IPS DF 6.9 (cell line): ENCODE results near the gene PRELID3B.

Source experiments
- DNase-seq: peaks from one replicate; pipeline ENCODE4 v3.0.0-alpha.2; 2013; ENCODE audit warnings: low read depth, low spot score
- H3K27ac ChIP-seq: one replicate; pipeline ENCODE4 v1.5.1; 2013; ENCODE audit warnings: low read length, control low read depth
- H3K27me3 ChIP-seq: 2 replicates; pipeline ENCODE4 v1.6.1; 2013; ENCODE audit warnings: mild to moderate bottlenecking, low read length; ENCODE audit not compliant: control insufficient read depth, insufficient read depth
- H3K36me3 ChIP-seq: 2 replicates; pipeline ENCODE4 v1.6.1; 2013; ENCODE audit warnings: low read length; ENCODE audit not compliant: control insufficient read depth, insufficient read depth
- H3K4me1 ChIP-seq: 2 replicates; pipeline ENCODE4 v1.6.1; 2013; ENCODE audit warnings: low read length; ENCODE audit not compliant: control insufficient read depth, insufficient read depth
- H3K4me3 ChIP-seq: 2 replicates; pipeline ENCODE4 v1.5.1; 2013; ENCODE audit warnings: mild to moderate bottlenecking, low read length
- H3K9me3 ChIP-seq: 2 replicates; pipeline ENCODE4 v1.6.1; 2013; ENCODE audit warnings: low read length, inconsistent platforms; ENCODE audit not compliant: control insufficient read depth, insufficient read depth
- WGBS: extraction: QIAGEN DNeasy Blood & Tissue Kit; methylation state at CpG from one replicate; pipeline ENCODE4 v1.1.7; 2013; ENCODE audit warnings: mixed read lengths, missing lambda C conversion rate; ENCODE audit not compliant: insufficient read length, insufficient coverage; 5-methylcytosine and 5-hydroxymethylcytosine counted together

PRELID3B gene

DNA sequence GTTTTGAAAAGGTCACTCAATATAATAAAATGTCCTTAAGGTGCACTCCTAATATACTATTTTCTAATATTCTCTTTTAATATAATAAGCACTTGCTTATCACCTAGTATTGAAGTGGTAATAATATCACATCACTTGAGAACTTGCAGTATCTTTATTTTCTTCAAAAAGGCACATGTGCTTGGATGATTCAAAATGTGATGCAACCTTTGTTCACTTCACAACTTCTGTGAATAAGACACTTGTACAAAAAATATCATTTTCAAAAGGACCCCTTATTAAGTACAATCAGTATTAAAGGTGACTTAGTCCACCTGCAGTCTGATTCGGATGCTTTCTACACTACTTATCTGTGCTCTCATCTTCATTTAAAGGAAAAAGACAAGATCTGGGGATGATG, 3.4 kb downstream of the PRELID3B start:
- peaks cover 1% of the 10 kb centered on the region; the same call in 1 of the 2 replicates for H3K4me1 ChIP-seq
- H3K4me3 ChIP-seq = no peak overlapping the region

DNA sequence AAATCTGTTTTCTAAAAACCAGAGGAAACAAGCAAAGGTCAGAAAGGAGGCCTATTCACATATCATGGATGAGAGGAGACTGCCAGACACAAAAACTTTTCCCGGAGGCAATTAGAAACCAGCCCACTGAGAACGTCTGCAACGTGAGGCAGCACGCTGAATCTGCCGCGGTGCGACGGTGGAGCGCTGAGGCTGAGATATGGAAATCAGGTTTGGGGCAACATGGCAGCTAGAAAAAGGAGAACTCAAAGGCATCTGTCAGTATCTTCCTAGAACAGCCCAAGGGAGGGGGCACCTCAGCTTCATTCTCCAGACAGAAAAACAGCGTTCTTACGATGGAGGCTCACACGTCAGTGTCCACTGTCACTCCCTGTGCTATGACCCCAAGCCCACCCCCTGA, 5.2 kb downstream of the PRELID3B start:
- H3K36me3 ChIP-seq = peaks cover 9% of the 10 kb centered on the region; the same call in 1 of the 2 replicates
- H3K4me1 ChIP-seq = no peaks in the 10 kb centered on the region
- DNase-seq = no peak
- no peaks in the 10 kb centered on the region for H3K27me3 ChIP-seq
- WGBS = no CpG with 5 or more reads among the region's 12 CpGs
- no peak overlapping the region for H3K4me3 ChIP-seq
- no peaks in the 10 kb centered on the region for H3K9me3 ChIP-seq
- no peak overlapping the region for H3K27ac ChIP-seq

More for the DNA sequence above, 3.4 kb downstream of the PRELID3B start:
- Histone ChIP-seq H3K9me3 (no peaks in the 10 kb centered on the region), H3K36me3 (peaks cover 9% of the 10 kb centered on the region; the same call in 1 of the 2 replicates), H3K27ac (no peak overlapping the region), H3K27me3 (no peaks in the 10 kb centered on the region)
- WGBS = no CpG with 5 or more reads among the region's 1 CpG
- DNase-seq = no peak

DNA sequence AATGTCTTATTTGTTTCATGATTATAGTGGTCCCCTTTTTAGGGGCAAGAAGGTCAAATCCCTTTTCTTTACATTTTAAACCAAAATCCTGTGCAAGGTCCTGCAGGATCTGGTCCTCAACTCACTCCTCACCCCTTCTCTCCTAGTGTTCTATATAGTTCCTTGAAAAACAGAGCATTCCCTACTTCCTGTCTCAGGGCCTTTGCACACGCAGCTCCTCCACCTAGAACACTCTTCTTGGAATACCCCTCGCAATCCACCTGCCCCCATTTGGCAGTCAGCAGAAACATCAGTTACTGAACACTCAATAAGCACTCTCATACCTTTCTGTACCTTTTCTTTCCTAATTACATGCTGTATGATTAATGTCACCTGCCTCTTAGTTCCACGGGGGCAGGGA, 7.2 kb downstream of the PRELID3B start:
- H3K4me3 ChIP-seq = no peak overlapping the region
- H3K4me1 ChIP-seq = no peaks in the 10 kb centered on the region
- no peak overlapping the region for H3K27ac ChIP-seq
- peaks cover 9% of the 10 kb centered on the region for H3K36me3 ChIP-seq
- DNase-seq = no peak
- no peaks in the 10 kb centered on the region for H3K9me3 ChIP-seq
- no CpG with 5 or more reads among the region's 3 CpGs for WGBS
- no peaks in the 10 kb centered on the region for H3K27me3 ChIP-seq

DNA sequence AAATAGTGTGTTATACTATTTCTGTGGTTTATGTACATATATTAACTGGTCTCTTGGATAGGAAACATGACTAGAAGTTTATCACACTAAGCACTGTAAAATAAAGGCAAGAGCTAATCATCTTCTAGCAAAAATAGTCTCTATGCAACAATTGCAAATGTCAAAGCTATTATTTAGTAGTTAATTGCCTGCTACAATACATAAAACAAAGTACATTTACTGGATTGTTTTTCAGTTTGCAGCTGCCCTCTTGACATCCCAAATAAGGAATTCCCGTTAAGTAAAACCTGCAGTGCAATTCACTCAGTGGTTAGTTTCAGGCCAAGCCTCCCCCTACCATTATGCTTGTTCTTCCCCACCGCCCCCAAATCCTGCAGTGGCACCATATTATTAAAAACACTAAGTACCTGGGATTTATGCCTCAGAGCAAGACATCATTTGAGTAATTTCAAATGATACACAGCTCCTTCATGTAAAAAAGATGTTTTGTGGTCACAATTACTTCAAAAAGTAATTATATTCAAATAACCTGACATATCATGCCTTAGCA, 8.9 kb downstream of the PRELID3B start:
- no peaks in the 10 kb centered on the region for H3K27me3 ChIP-seq
- H3K9me3 ChIP-seq = no peaks in the 10 kb centered on the region
- no CpG with 5 or more reads among the region's 2 CpGs for WGBS
- no peak for DNase-seq
- peaks cover 13% of the 10 kb centered on the region for H3K36me3 ChIP-seq
- no peaks in the 10 kb centered on the region for H3K4me1 ChIP-seq
- H3K4me3 ChIP-seq = no peak overlapping the region
- no peak overlapping the region for H3K27ac ChIP-seq

DNA sequence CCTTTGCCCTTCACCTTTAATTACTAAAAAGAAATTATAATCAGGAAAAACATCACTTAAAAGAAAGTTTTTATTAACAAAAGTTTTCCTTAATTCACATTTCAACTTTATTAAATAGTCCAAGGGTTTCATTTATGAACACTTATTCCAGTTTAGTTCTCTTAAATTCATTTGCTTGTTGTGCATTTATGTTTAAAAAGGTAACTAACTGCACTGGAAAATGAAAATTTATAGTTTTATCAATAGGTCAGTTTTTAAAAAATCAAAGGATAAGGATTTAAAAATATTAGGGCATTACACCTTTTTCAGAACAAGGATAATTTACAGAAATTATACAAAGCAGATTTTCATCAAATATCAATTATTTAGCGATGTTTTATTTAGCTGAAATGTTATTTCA, 9.5 kb downstream of the PRELID3B start:
- peaks cover 13% of the 10 kb centered on the region for H3K36me3 ChIP-seq
- whole genome bisulfite sequencing = no CpG with 5 or more reads among the region's 1 CpG
- no peaks in the 10 kb centered on the region for H3K27me3 ChIP-seq
- H3K4me3 ChIP-seq = no peak overlapping the region
- no peaks in the 10 kb centered on the region for H3K4me1 ChIP-seq
- no peaks in the 10 kb centered on the region for H3K9me3 ChIP-seq
- no peak for DNase-seq
- no peak overlapping the region for H3K27ac ChIP-seq

DNA sequence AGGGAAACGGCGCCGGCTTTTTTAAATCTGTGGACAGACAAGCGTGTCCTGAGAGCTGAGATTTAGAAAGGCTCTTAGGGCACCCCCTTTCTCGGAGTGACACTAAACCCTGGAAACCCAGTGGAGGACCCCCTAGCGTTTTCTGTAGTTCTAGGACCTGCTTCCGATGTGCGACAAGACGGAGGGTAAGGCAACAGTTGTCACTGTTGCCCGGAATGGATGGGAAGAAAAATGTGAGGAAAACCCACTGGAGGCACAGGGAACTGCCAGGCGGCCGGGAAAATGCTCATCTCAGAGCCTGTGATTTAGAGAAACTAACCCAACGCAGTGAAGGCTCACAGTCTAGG, 9.9 kb downstream of the PRELID3B start:
- Histone ChIP-seq H3K9me3 (no peaks in the 10 kb centered on the region), H3K27me3 (no peaks in the 10 kb centered on the region), H3K36me3 (peaks cover 13% of the 10 kb centered on the region), H3K4me1 (no peaks in the 10 kb centered on the region), H3K27ac (no peak overlapping the region), H3K4me3 (peak overlapping the region; percentile 43; the same call in 1 of the 2 replicates)
- no CpG with 5 or more reads among the region's 13 CpGs for WGBS
- no peak for DNase-seq

DNA sequence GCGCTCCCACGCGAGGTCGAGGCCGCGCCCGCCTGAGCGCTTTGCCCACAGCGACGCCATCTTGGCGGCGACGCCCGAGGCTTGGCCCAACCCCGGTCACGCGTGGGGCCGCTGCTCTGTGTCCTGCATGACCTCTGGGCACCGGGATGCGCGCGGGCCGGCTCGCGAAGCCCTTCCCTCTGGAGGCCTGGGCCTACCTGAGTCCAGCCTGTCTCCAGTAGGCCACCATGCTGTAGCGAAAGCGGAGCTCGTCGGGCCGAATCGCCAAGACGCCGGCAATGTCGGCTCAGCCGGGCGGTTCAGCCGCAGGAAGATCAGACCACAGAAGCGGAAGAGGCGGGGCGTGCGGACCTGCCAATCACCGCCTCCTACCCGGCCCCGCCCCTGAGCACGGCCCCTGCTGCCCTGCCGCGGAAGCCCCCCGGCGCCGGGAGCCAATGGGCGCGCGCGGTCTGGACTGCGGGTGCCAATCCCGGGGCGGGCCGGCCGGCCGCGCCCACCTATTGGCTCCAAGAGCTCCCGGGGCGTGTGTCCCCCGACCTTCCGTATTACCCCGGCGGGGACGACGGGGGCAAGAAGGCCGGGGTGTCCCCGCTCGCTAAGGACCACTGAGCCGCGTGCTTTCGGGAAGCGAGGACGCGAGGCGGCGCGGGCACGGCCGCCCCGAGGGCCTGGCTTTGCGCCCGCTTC, 10.4 kb downstream of the PRELID3B start, which contains the start of gene ATP5F1E:
Gene ATP5F1E, minus strand, starts transcription at position 313 of the 690 bp plus-strand sequence. Its CDS starts 84 bp downstream, at position 229.
- Histone ChIP-seq H3K27me3 (no peaks in the 10 kb centered on the region), H3K4me1 (no peaks in the 10 kb centered on the region), H3K27ac (no peak within 1 kb of the TSS), H3K4me3 (peak within 1 kb of the TSS; percentile 88), H3K9me3 (no peaks in the 10 kb centered on the region), H3K36me3 (peaks cover 9% of the 10 kb centered on the region)
- DNase-seq = peak; percentile 73
- no CpG with 5 or more reads among the region's 86 CpGs for WGBS

DNA sequence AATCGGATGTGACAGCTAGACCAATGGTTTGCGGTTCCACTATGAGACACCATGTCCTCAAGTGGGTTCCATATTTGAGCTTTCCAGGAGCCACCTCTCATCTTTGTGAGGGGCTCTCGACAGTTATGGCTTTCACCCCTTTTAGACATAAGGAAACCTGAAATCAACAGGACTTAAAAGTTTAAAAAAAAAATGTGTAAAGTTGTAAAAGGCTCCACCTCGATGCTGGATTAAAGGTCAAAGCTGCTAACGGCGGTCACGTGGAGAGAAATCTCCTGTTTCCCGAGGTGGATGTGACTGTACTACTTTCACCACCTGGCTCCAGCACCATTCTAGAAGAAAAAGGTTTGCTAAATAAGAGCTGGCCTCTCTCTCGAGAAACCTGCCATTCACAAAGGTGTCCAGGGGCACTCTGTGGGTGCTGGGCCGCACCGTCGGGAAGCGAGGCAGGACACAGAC, 11.0 kb downstream of the PRELID3B start:
- no CpG with 5 or more reads among the region's 13 CpGs for WGBS
- Histone ChIP-seq H3K27ac (no peak overlapping the region), H3K27me3 (no peaks in the 10 kb centered on the region), H3K9me3 (no peaks in the 10 kb centered on the region), H3K4me3 (peak overlapping the region; percentile 88), H3K36me3 (peaks cover 9% of the 10 kb centered on the region), H3K4me1 (no peaks in the 10 kb centered on the region)
- DNase-seq = no peak

DNA sequence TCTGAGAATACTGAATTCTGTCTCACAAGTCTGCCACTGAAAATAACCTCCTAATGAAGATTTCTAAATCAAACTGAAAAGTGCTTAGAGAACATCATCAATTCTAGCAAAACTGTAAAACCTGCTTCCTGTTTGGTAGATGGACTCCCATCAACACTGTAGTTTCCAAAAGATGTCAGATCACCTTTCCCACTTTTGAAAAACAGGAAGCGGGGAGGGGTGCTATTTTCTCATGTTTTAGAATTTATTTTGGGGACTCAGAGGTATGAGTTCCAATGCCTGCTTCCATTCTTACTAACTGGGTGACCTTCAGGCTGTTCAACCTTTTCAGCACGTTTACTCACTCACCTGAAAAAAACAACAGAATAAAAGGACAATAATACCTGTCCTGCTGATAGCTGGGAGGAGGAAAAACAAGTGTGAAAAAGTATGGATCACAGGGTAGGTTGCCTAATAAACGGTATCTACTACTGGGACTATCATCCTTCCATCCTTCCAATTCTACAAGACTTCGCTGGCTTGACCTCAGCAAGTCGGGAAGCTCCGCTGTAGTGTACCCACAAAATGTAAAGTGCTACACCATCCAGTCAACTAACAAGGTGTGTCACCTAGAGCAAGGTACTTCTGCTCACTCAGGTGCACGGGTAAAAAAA, 11.5 kb downstream of the PRELID3B start:
- no CpG with 5 or more reads among the region's 7 CpGs for WGBS
- Histone ChIP-seq H3K27me3 (no peaks in the 10 kb centered on the region), H3K4me3 (peak overlapping the region; percentile 88; the same call in 1 of the 2 replicates), H3K27ac (no peak overlapping the region), H3K4me1 (no peaks in the 10 kb centered on the region), H3K9me3 (no peaks in the 10 kb centered on the region), H3K36me3 (peaks cover 6% of the 10 kb centered on the region)
- DNase-seq = no peak

DNA sequence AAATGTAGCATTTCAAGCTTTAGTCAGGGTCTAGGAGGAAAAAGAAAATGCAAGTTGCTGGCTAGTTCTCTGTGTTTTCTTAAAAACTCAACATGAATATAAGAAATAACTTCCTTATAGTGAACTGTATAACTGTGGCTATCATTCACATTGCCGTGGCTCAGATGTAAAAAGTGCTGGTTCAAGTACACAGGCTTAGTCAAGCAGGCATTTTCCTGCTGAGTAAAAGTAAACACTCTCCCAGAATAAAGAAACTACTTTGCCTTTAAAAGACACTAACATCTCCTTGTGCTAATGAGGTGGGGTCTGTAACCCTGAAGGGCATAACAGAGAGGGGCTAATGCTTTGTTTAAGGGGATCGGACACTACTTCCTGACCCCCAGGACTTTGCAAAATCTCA, 13.8 kb downstream of the PRELID3B start:
- Histone ChIP-seq H3K4me1 (no peaks in the 10 kb centered on the region), H3K4me3 (no peak overlapping the region), H3K36me3 (peaks cover 14% of the 10 kb centered on the region), H3K27me3 (no peaks in the 10 kb centered on the region), H3K9me3 (no peaks in the 10 kb centered on the region), H3K27ac (no peak overlapping the region)
- DNase-seq = no peak
- no CpG with 5 or more reads among the region's 2 CpGs for WGBS
